HepG2 (cell line): ENCODE results near the gene KSR1. TPM values are rescaled to one million over a fixed set of nuclear protein-coding genes. Genes with fewer than 3 reads are reported as not detected.
A peak's percentile ranks its signal among the peaks of the same experiment; 100 is the strongest.

Source experiments
- BCL6 ChIP-seq: IDR thresholded peaks from 2 replicates; pipeline ENCODE4 v1.6.1; 2016; ENCODE audit warnings: missing genetic modification reagents, missing compliant biosample characterization
- BHLHE40 ChIP-seq: IDR thresholded peaks from 2 replicates; pipeline ENCODE4 v1.6.1; 2011; ENCODE audit warnings: low read length, improper control_type of control experiment
- MXI1 ChIP-seq: IDR thresholded peaks from 3 replicates; pipeline ENCODE4 v1.6.1; 2012; ENCODE audit warnings: low read depth, low read length, inconsistent platforms, borderline replicate concordance
- NFE2L2 ChIP-seq: fragments of 150-350 bp; IDR thresholded peaks from 2 replicates; pipeline ENCODE4 v1.6.1; 2014; ENCODE audit warnings: low read length
- NFKBIZ ChIP-seq: IDR thresholded peaks from 2 replicates; pipeline ENCODE4 v1.6.1; 2018; ENCODE audit warnings: missing genetic modification reagents, missing compliant biosample characterization
- NPAS2 ChIP-seq: sonication (generic); formaldehyde crosslinking; IDR thresholded peaks from 2 replicates; pipeline ENCODE4 v1.8.0; 2022; ENCODE audit warnings: mild to moderate bottlenecking, missing genetic modification reagents, borderline replicate concordance
- PITX1 ChIP-seq: sonication (generic); formaldehyde crosslinking; IDR thresholded peaks from 2 replicates; pipeline ENCODE4 v1.5.1; 2020; ENCODE audit warnings: mild to moderate bottlenecking, missing genetic modification reagents
- POLR2AphosphoS5 ChIP-seq: IDR thresholded peaks from 2 replicates; pipeline ENCODE4 v1.6.1; 2012; ENCODE audit warnings: low read depth, low read length
- PPARG ChIP-seq: conservative IDR thresholded peaks from 2 replicates; pipeline ENCODE4 v1.6.1; 2016; ENCODE audit warnings: missing biosample characterization, missing genetic modification reagents
- SATB2 ChIP-seq: sonication (generic); formaldehyde crosslinking; IDR thresholded peaks from 2 replicates; pipeline ENCODE4 v1.5.0; 2020; ENCODE audit warnings: missing genetic modification reagents
- SRY ChIP-seq: sonication (generic); formaldehyde crosslinking; IDR thresholded peaks from 2 replicates; pipeline ENCODE4 v1.8.0; 2022; ENCODE audit warnings: mild to moderate bottlenecking, missing genetic modification reagents
- SSRP1 ChIP-seq: IDR thresholded peaks from 2 replicates; pipeline ENCODE4 v1.6.1; 2016; ENCODE audit warnings: control low read depth
- STAG1 ChIP-seq: sonication (generic); formaldehyde crosslinking; IDR thresholded peaks from 2 replicates; pipeline ENCODE4 v1.4.0; 2020; ENCODE audit warnings: missing genetic modification reagents
- SYNCRIP ChIP-seq: fragments of 200-400 bp; formaldehyde crosslinking; IDR thresholded peaks from 2 replicates; pipeline ENCODE4 v1.6.1; 2018; ENCODE audit warnings: mild to moderate bottlenecking, low read depth, low read length; ENCODE audit not compliant: insufficient read depth
- TARDBP ChIP-seq: sonication (generic); formaldehyde crosslinking; IDR thresholded peaks from 2 replicates; pipeline ENCODE4 v1.8.0; 2022; ENCODE audit warnings: mild to moderate bottlenecking, missing genetic modification reagents
- TBX2 ChIP-seq: sonication (generic); formaldehyde crosslinking; IDR thresholded peaks from 2 replicates; pipeline ENCODE4 v1.5.0; 2020; ENCODE audit warnings: missing genetic modification reagents, mild to moderate bottlenecking, borderline replicate concordance
- TFDP2 ChIP-seq: sonication (generic); formaldehyde crosslinking; IDR thresholded peaks from 2 replicates; pipeline ENCODE4 v1.4.0; 2020; ENCODE audit warnings: missing genetic modification reagents
- THRA ChIP-seq: sonication (generic); formaldehyde crosslinking; IDR thresholded peaks from 2 replicates; pipeline ENCODE4 v1.4.0; 2020; ENCODE audit warnings: missing genetic modification reagents, borderline replicate concordance
- ZNF142 ChIP-seq: sonication (generic); formaldehyde crosslinking; IDR thresholded peaks from 2 replicates; pipeline ENCODE4 v1.4.0; 2020; ENCODE audit warnings: missing genetic modification reagents
- ZNF496 ChIP-seq: sonication (generic); formaldehyde crosslinking; IDR thresholded peaks from 2 replicates; pipeline ENCODE4 v1.8.1; 2023; ENCODE audit warnings: mild to moderate bottlenecking, moderate library complexity, missing genetic modification reagents; ENCODE audit not compliant: insufficient replicate concordance
- ZNF619 ChIP-seq: sonication (generic); formaldehyde crosslinking; IDR thresholded peaks from 2 replicates; pipeline ENCODE4 v1.4.0; 2020; ENCODE audit warnings: mild to moderate bottlenecking, missing genetic modification reagents
- ZNF644 ChIP-seq: IDR thresholded peaks from 2 replicates; pipeline ENCODE4 v1.6.1; 2016; ENCODE audit warnings: low read depth
- ZNF749 ChIP-seq: sonication (generic); formaldehyde crosslinking; IDR thresholded peaks from 2 replicates; pipeline ENCODE4 v1.8.0; 2022; ENCODE audit warnings: mild to moderate bottlenecking, missing genetic modification reagents, moderate library complexity, borderline replicate concordance
- polyA plus RNA-seq, 8 experiments: library from polyadenylated mRNA; depleted of rRNA in 3 of 8; stranded (reverse) in 7 of 8; unstranded in 1 of 8; fragments of >200 nt; fragmentation: Illumina TruSeq in 4 of 8; extraction: Trizol in 4 of 8; gene quantifications; 2 replicates each; pipeline versions ENCODE4 v1.2.1 to v1.2.3, GENCODE V29; 2011 to 2016; ENCODE audit warnings: low read depth in 4 of 8, missing spikeins in 1 of 8, mixed read lengths in 1 of 8; ENCODE audit not compliant: insufficient read depth in 1 of 8
- total RNA-seq, 5 experiments: library from RNA; depleted of rRNA; stranded (reverse); fragments of >200 nt; fragmentation: Illumina TruSeq; extraction: Trizol; gene quantifications; 2 replicates each; pipeline ENCODE4 v1.2.3, GENCODE V29; 2016; ENCODE audit warnings: low read depth in 1 of 5

KSR1 gene
- total and polyA plus RNA-seq, 2 of the 13 experiments (the other 11 are each of a cell fraction or from before 2014, with no cell fraction given), result 10.1 to 16.6 TPM

GRCh38 chr17:27569884-27570577 lies 113.8 kb downstream of the KSR1 start (continued):
- TF ChIP-seq ZNF142 (CRISPR knock-in tag) (0 out of 2 replicates have a peak, but pooled peaks have one; percentile 49), BHLHE40 (peak; percentile 15; the same call in 1 of the 2 replicates), BCL6 (peak; percentile 78), SSRP1 (no peak), NPAS2 (CRISPR knock-in tag) (no peak), PPARG (CRISPR knock-in tag) (peak; percentile 78), ZNF619 (CRISPR knock-in tag) (no peak), TARDBP (peak; percentile 67), ZNF749 (no peak), NFKBIZ (CRISPR knock-in tag) (0 out of 2 replicates have a peak, but pooled peaks have one; percentile 50), SRY (CRISPR knock-in tag) (no peak), SATB2 (CRISPR knock-in tag) (0 out of 2 replicates have a peak, but pooled peaks have one; percentile 28), STAG1 (CRISPR knock-in tag) (0 out of 2 replicates have a peak, but pooled peaks have one; percentile 4), ZNF644 (0 out of 2 replicates have a peak, but pooled peaks have one; percentile 13), THRA (CRISPR knock-in tag) (peak; percentile 59; the same call in 1 of the 2 replicates), POLR2AphosphoS5 (no peak), ZNF496 (CRISPR knock-in tag) (no peak), SYNCRIP (no peak), NFE2L2 (no peak), TFDP2 (0 out of 2 replicates have a peak, but pooled peaks have one; percentile 45), PITX1 (CRISPR knock-in tag) (0 out of 2 replicates have a peak, but pooled peaks have one; percentile 41), MXI1 (peak; percentile 41; the same call in 1 of the 3 replicates), TBX2 (CRISPR knock-in tag) (peak; percentile 48; the same call in 1 of the 2 replicates)
